GM19468 (cell line): ENCODE measurements around the gene LDB1.

Experiments
- ATAC-seq: cut with Tn5 transposase; IDR thresholded peaks from one replicate; pipeline ENCODE4 v1.9.1; 2021; ENCODE audit warnings: mild to moderate bottlenecking, moderate library complexity, moderate number of reproducible peaks; ENCODE audit not compliant: unreplicated experiment; ENCODE audit errors: extremely low read depth

The LDB1 gene, protein sequence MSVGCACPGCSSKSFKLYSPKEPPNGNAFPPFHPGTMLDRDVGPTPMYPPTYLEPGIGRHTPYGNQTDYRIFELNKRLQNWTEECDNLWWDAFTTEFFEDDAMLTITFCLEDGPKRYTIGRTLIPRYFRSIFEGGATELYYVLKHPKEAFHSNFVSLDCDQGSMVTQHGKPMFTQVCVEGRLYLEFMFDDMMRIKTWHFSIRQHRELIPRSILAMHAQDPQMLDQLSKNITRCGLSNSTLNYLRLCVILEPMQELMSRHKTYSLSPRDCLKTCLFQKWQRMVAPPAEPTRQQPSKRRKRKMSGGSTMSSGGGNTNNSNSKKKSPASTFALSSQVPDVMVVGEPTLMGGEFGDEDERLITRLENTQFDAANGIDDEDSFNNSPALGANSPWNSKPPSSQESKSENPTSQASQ

GRCh38 chr10:102120142-102120990 is at the start of gene LDB1:
Gene LDB1, minus strand, starts transcription at chr10:102120368. Its CDS starts 258 bp downstream, at chr10:102120110.
- no peak for ATAC-seq

DNA sequence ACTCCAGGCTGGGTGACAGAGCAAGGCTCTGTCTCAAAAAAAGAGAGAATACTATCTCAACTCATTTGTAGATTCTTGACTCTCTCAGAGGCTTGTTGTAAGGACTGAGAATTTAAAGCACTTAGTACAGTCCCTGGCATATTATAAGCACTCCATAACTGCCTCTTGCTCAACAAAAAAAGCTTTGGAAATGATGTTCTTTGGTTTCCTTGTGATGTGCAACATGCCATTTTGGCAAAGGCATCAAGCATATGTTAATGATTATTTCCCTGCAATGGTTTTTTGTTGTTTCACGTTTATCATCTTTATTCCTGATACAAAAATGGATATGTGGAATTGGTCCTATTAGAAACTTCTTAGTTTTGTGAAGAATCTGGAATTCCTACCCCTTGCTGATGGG is 47.7 kb upstream of the LDB1 start:
- ATAC-seq = no peak

DNA sequence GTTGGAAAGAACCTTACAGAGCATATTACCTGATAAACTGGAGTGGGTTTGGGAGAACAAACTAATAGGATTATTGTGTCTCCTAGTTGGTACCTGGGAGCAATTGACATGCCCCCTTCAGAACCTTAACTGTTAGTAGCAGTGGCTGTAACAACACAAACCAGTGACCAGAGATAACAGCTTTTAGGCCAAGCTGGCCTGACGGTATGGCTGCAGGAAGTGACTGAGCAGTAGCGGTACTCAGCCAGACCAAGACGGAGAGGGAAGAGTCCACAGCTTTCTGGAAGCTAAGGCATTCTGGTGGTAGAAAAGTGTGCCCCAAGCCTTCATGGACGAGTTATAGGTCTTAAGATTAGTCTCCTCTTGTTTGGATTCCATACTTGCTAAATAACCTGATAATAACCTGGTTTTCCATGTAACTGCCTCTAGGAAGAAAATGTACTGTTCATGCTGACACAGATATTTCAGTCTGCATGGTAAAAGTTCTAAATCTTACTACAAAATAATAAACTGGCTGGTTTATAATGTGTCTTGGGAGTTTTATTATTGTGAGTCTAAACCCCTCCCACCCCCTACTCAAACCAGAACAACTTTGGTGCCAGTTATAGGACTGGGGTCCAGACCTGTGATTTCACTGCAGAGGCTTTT is 43.3 kb upstream of the LDB1 start:
- no peak for ATAC-seq

DNA sequence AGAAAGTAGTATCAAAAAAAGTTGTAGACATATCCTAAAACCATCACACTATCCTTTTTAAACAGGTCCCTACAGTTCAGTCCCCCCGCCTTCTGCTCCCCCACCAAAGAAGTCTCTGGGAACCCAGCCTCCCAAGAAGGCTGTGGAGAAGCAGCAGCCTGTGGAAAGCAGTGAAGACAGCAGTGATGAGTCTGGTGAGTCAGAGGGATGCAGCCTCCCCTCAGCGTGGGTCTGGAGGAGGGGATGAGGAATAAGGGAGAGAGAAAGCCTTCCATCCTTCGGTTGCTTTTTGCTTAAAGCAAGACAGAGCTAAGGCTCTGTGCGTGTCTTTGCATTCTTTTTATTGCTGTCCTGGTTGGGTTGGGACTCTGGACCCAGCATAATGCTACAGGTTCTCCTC is 39.7 kb upstream of the LDB1 start:
- no peak for ATAC-seq

GRCh38 chr10:102159051-102159597 is 39.0 kb upstream of the LDB1 start:
- ATAC-seq = no peak

- ATAC-seq = no peak
These were observed 37.1 kb upstream of the LDB1 start for GRCh38 chr10:102157224-102157623.

DNA sequence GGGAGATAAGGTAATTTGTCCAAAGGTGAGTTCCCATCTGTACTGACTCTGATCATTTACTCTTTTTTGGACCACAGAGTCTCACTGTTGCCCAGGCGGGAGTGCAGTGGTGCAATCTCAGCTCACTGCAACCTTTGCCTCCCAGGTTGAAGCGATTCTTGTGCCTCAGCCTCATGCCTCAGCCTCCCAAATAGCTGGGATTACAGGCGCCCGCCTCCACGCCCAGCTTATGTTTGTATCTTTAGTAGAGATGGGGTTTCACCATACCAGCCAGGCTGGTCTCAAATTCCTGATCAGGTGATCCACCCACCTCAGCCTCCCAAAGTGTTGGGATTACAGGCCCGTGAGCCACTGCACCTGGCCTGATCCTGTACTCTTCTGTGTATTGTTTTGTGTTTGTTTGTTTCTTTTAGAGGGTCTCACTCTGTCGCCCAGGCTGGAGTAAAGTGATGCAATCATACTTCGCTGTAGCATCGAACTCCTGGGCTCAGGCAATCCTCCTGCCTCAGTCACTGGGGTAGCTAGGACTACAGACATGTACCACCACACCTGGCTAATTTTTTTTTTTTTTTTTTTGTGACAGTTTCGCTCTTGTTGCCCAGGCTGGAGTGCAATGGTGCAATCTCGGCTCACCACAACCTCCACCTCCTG is 34.4 kb upstream of the LDB1 start:
- ATAC-seq = no peak

DNA sequence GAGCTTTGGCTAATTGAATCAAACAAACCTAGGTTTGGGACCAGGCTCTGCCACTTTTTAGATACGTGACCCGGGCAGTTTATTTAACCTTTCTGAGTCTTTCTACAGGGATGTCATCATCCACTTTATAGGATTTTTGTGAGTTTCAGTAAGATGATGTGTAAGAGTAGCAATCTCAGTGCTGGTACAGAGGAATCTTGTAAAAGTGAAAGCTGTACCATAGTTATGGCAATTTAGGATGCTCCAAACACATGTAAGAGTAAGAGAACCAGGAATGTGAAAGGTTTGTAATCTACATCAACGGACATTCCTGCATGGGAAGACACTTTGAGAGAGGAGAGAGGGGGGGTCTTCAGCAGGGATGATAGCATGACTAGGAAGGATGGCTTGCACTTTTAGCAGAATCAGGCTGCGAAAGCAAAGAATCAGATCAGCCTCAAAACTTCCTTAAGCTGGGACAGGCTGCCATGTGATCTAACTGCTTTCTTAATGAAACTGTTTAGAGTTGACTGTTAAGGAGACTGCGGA is 33.0 kb upstream of the LDB1 start:
- no peak for ATAC-seq

GRCh38 chr10:102152545-102152890 is 32.4 kb upstream of the LDB1 start:
- ATAC-seq = no peak

DNA sequence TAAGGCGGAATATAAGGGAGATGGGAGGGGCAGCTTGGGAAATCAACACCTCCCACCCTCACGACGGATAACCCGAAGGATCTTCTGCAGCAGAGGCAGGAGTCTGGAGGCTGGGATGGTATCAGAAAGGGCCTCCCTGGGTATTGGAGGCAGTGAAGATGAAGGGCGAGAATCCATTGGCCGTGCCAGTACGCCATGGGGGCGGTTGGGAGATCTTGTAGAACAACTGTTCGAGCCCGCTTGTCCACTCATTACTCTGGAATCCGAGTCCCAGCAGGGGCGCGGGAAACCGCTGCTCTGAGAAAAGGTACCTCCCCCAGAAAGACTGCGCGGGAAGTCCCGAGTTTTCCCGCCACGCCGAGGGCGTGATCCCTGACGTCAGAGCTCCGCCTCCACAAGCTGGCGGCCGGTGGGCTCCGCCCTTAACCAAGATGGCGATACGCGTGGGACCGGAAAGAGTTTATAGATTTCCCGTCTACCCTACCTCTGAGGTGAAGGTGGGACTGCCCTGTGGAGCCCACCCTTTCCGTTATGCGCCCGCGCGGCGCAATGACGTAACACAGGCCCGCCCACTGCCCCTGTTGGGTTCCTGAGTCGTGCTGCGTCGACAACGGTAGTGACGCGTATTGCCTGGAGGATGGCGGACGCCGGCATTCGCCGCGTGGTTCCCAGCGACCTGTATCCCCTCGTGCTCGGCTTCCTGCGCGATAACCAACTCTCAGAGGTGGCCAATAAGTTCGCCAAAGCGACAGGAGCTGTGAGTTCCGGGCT is 31.8 kb upstream of the LDB1 start, which contains the start of gene NOLC1:
NOLC1 (plus strand) TSS at position 616 of the 771 bp plus-strand sequence; CDS start at position 638, 22 bp downstream.
- peak; percentile 94 for ATAC-seq

- ATAC-seq = no peak
These were observed 31.0 kb upstream of the LDB1 start for GRCh38 chr10:102150970-102151773.

- ATAC-seq = no peak
These were observed 28.1 kb upstream of the LDB1 start for GRCh38 chr10:102148275-102148674.

- no peak for ATAC-seq
These were observed 27.4 kb upstream of the LDB1 start for GRCh38 chr10:102147561-102147960.

GRCh38 chr10:102146971-102147428 is 26.8 kb upstream of the LDB1 start:
- ATAC-seq = no peak

- ATAC-seq = no peak
These were observed 21.5 kb upstream of the LDB1 start for GRCh38 chr10:102141583-102142107.

DNA sequence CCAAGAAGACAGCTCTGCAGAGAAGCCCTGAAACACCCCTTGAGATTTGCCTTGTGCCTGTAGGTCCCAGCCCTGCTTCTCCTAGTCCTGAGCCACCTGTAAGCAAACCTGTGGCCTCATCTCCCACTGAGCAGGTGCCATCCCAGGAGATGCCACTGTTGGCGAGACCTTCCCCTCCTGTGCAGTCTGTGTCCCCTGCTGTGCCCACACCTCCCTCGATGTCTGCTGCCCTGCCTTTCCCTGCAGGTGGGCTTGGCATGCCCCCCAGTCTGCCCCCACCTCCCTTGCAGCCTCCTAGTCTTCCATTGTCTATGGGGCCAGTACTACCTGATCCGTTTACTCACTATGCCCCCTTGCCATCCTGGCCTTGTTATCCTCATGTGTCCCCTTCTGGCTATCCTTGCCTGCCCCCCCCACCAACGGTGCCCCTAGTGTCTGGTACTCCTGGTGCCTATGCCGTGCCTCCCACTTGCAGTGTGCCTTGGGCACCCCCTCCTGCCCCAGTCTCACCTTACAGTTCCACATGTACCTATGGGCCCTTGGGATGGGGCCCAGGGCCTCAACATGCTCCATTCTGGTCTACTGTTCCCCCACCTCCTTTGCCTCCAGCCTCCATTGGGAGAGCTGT is 20.9 kb upstream of the LDB1 start:
- ATAC-seq = no peak

DNA sequence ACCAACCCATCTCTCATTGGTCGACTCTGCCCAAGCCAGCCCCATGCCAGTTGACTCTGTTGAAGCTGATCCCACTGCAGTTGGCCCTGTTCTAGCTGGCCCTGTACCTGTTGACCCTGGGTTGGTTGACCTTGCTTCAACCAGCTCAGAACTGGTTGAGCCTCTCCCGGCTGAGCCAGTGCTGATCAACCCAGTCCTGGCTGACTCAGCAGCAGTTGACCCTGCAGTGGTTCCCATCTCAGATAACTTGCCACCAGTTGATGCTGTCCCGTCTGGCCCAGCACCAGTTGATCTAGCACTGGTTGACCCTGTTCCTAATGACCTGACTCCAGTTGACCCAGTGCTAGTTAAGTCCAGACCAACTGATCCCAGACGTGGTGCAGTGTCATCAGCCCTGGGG is 20.1 kb upstream of the LDB1 start:
- ATAC-seq = no peak
